Measurements from ENCODE around the gene NAV2. TPM values are rescaled to one million over a fixed set of nuclear protein-coding genes. Genes with fewer than 3 reads are reported as not detected.

Gene NAV2
- polyA plus RNA-seq, 1 donor from 2014 or later, result 3.0 TPM

- Histone ChIP-seq H4K20me1 (ENCODE audit: insufficient read depth) (no peaks in the 10 kb centered on the region), H3F3A (ENCODE audit: insufficient read depth, low read length, poor library complexity, severe bottlenecking) (no peaks in the 10 kb centered on the region), H3K36me3 (ENCODE audit: insufficient read depth, low read length) (no peaks in the 10 kb centered on the region), H3K9me3 (ENCODE audit: low read length) (no peaks in the 10 kb centered on the region), H3K4me2 (ENCODE audit: low read length) (no peak overlapping the region), H3K9ac (ENCODE audit: low read length) (no peak overlapping the region), H3K27ac (ENCODE audit: low read length) (no peak overlapping the region), H3K27me3 (ENCODE audit: insufficient read depth, low read depth, low read length) (no peaks in the 10 kb centered on the region), H3K79me2 (replicated peaks; ENCODE audit: insufficient read depth, low read length) (no peaks in the 10 kb centered on the region), H2AFZ (ENCODE audit: low read depth, low read length) (no peak overlapping the region), H3K4me3 (ENCODE audit: low read length) (no peak overlapping the region), H3K9me2 (ENCODE audit: insufficient read depth, low read length) (no peaks in the 10 kb centered on the region)
- TF ChIP-seq REST (IDR thresholded peaks at IDR 0.05; ENCODE audit: borderline replicate concordance) (no peak), SMC3 (conservative IDR thresholded peaks at IDR 0.05; ENCODE audit: poor library complexity) (no peak)
Observed at GRCh38 chr11:20033806-20034205, 321.2 kb downstream of the NAV2 start.

GRCh38 chr11:20034941-20035340 lies 322.3 kb downstream of the NAV2 start:
- Histone ChIP-seq H3K27me3 (ENCODE audit: insufficient read depth, low read depth, low read length) (no peaks in the 10 kb centered on the region), H3K79me2 (replicated peaks; ENCODE audit: insufficient read depth, low read length) (no peaks in the 10 kb centered on the region), H3F3A (ENCODE audit: insufficient read depth, low read length, poor library complexity, severe bottlenecking) (no peaks in the 10 kb centered on the region), H3K4me2 (ENCODE audit: low read length) (no peak overlapping the region), H3K9me3 (ENCODE audit: low read length) (no peaks in the 10 kb centered on the region), H3K9me2 (ENCODE audit: insufficient read depth, low read length) (no peaks in the 10 kb centered on the region), H2AFZ (ENCODE audit: low read depth, low read length) (no peak overlapping the region), H3K4me3 (ENCODE audit: low read length) (no peak overlapping the region), H3K27ac (ENCODE audit: low read length) (no peak overlapping the region), H4K20me1 (ENCODE audit: insufficient read depth) (no peaks in the 10 kb centered on the region), H3K9ac (ENCODE audit: low read length) (no peak overlapping the region), H3K36me3 (ENCODE audit: insufficient read depth, low read length) (no peaks in the 10 kb centered on the region)
- TF ChIP-seq MXI1 (conservative IDR thresholded peaks at IDR 0.05; ENCODE audit: poor library complexity, severe bottlenecking) (no peak), REST (IDR thresholded peaks at IDR 0.05; ENCODE audit: borderline replicate concordance) (no peak), POLR2AphosphoS5 (IDR thresholded peaks at IDR 0.05) (no peak), TAF1 (IDR thresholded peaks at IDR 0.05; ENCODE audit: low read depth) (no peak)

- H3K4me3 ChIP-seq (ENCODE audit: low read length), result no peak overlapping the region
- no peak overlapping the region for H3K27ac ChIP-seq (ENCODE audit: low read length)
- no peaks in the 10 kb centered on the region for H3K79me2 ChIP-seq (replicated peaks; ENCODE audit: insufficient read depth, low read length)
- H4K20me1 ChIP-seq (ENCODE audit: insufficient read depth), result no peaks in the 10 kb centered on the region
- H3K36me3 ChIP-seq (ENCODE audit: insufficient read depth, low read length), result no peaks in the 10 kb centered on the region
- TF ChIP-seq POLR2AphosphoS5 (IDR thresholded peaks at IDR 0.05) (no peak), REST (IDR thresholded peaks at IDR 0.05; ENCODE audit: borderline replicate concordance) (no peak), EZH2 (IDR thresholded peaks at IDR 0.05; ENCODE audit: borderline replicate concordance, insufficient read depth, low read length, poor library complexity, severe bottlenecking) (no peak), MXI1 (conservative IDR thresholded peaks at IDR 0.05; ENCODE audit: poor library complexity, severe bottlenecking) (no peak), RAD21 (conservative IDR thresholded peaks at IDR 0.05) (no peak), TAF1 (IDR thresholded peaks at IDR 0.05; ENCODE audit: low read depth) (no peak), EP300 (conservative IDR thresholded peaks at IDR 0.05; ENCODE audit: poor library complexity, severe bottlenecking) (no peak), SMC3 (conservative IDR thresholded peaks at IDR 0.05; ENCODE audit: poor library complexity) (no peak)
- no peaks in the 10 kb centered on the region for H3K9me2 ChIP-seq (ENCODE audit: insufficient read depth, low read length)
- H3K4me2 ChIP-seq (ENCODE audit: low read length), result no peak overlapping the region
- H3F3A ChIP-seq (ENCODE audit: insufficient read depth, low read length, poor library complexity, severe bottlenecking), result no peaks in the 10 kb centered on the region
- H3K9me3 ChIP-seq (ENCODE audit: low read length), result no peaks in the 10 kb centered on the region
- no peak overlapping the region for H3K9ac ChIP-seq (ENCODE audit: low read length)
- no peaks in the 10 kb centered on the region for H3K27me3 ChIP-seq (ENCODE audit: insufficient read depth, low read depth, low read length)
- no peak overlapping the region for H2AFZ ChIP-seq (ENCODE audit: low read depth, low read length)
Observed at GRCh38 chr11:20035375-20035700, 322.7 kb downstream of the NAV2 start.

Data from neural cell (in vitro differentiated cells).